ENCODE results near the gene DCC. TPM values are rescaled to one million over a fixed set of nuclear protein-coding genes. Genes with fewer than 3 reads are reported as not detected.

DCC gene
- polyA plus RNA-seq, 1 of the 3 experiments (the other 2 are of a cell fraction), result 0.20 TPM

GRCh38 chr18:52468496-52468895 is 128.5 kb downstream of the DCC start:
- ChIA-PET CTCF (no interaction called here), POLR2A (no interaction called here)
- no peaks in the 10 kb centered on the region for H3K9me3 ChIP-seq
- H3K9me2 ChIP-seq, result no peaks in the 10 kb centered on the region
- H3F3A ChIP-seq (replicated peaks; ENCODE audit: insufficient read depth), result no peaks in the 10 kb centered on the region
- H3K9ac ChIP-seq, result no peak overlapping the region
- no peak for DNase-seq
- H3K79me2 ChIP-seq (ENCODE audit: insufficient read depth), result no peaks in the 10 kb centered on the region
- WGBS (ENCODE audit: low lambda C conversion rate), result 25% methylated on average over 1 of the region's 1 CpG
- no peak overlapping the region for H2AFZ ChIP-seq (ENCODE audit: low read depth)
- no peak overlapping the region for H3K27ac ChIP-seq (ENCODE audit: low read depth in 2 of 2, low read length in 1 of 2)
- H3K27me3 ChIP-seq (ENCODE audit: insufficient read depth), result no peaks in the 10 kb centered on the region
- H3K36me3 ChIP-seq (replicated peaks in 1 of 2; ENCODE audit: control insufficient read depth in 1 of 2, insufficient read depth in 2 of 2, low read length in 1 of 2), result no peaks in the 10 kb centered on the region
- no peak overlapping the region for H3K4me2 ChIP-seq
- no peak overlapping the region for H3K4me3 ChIP-seq (ENCODE audit: low read depth in 2 of 2, low read length in 1 of 2)
- no peaks in the 10 kb centered on the region for H3K4me1 ChIP-seq (ENCODE audit: control insufficient read depth in 1 of 2, insufficient read depth in 2 of 2, low read depth in 1 of 2, low read length in 1 of 2)
- no peaks in the 10 kb centered on the region for H4K20me1 ChIP-seq (ENCODE audit: insufficient read depth)
- TF ChIP-seq EP300 (IDR thresholded peaks at IDR 0.05; ENCODE audit: borderline replicate concordance in 1 of 2, low read depth in 1 of 2, low read length in 1 of 2) (no peak), TCF12 (IDR thresholded peaks at IDR 0.05) (no peak), CHD2 (IDR thresholded peaks at IDR 0.05; ENCODE audit: low read length, partially characterized antibody) (no peak), TEAD4 (IDR thresholded peaks at IDR 0.05; ENCODE audit: borderline replicate concordance, insufficient read depth) (no peak), RCOR1 (IDR thresholded peaks at IDR 0.05; ENCODE audit: low read length) (no peak), NFIC (IDR thresholded peaks at IDR 0.05; ENCODE audit: borderline replicate concordance) (no peak), YY1 (IDR thresholded peaks at IDR 0.05; ENCODE audit: low read depth) (no peak), ELF1 (IDR thresholded peaks at IDR 0.05) (no peak), MXI1 (IDR thresholded peaks at IDR 0.05; ENCODE audit: low read depth, low read length) (no peak), PBX3 (IDR thresholded peaks at IDR 0.05) (no peak)

GRCh38 chr18:52475325-52475724 is 135.3 kb downstream of the DCC start:
- CTCF ChIA-PET, result interaction anchor here (0.9 to 1.1 kb wide), 2 partner anchors 20 to 186 kb away, joined by 3 to 5 read pairs; no protein-coding TSS in a partner anchor
- no peak overlapping the region for H3K27ac ChIP-seq (ENCODE audit: low read depth in 2 of 2, low read length in 1 of 2)
- POLR2A ChIA-PET, result no interaction called here
- DNase-seq, result no peak
- no peak overlapping the region for H3K4me2 ChIP-seq
- no peaks in the 10 kb centered on the region for H3K79me2 ChIP-seq (ENCODE audit: insufficient read depth)
- no peaks in the 10 kb centered on the region for H3F3A ChIP-seq (replicated peaks; ENCODE audit: insufficient read depth)
- no peaks in the 10 kb centered on the region; a peak in 1 of 4 replicates for H3K4me1 ChIP-seq (ENCODE audit: control insufficient read depth in 1 of 2, insufficient read depth in 2 of 2, low read depth in 1 of 2, low read length in 1 of 2)
- no peak overlapping the region for H3K4me3 ChIP-seq (ENCODE audit: low read depth in 2 of 2, low read length in 1 of 2)
- WGBS (ENCODE audit: low lambda C conversion rate), result 24% methylated on average over 3 of the region's 3 CpGs
- no peak overlapping the region for H2AFZ ChIP-seq (ENCODE audit: low read depth)
- H3K9ac ChIP-seq, result no peak overlapping the region
- H3K9me2 ChIP-seq, result no peaks in the 10 kb centered on the region
- H3K9me3 ChIP-seq, result no peaks in the 10 kb centered on the region
- no peak for TF ChIP-seq TEAD4 (IDR thresholded peaks at IDR 0.05; ENCODE audit: borderline replicate concordance, insufficient read depth)
- TF ChIP-seq MXI1 (IDR thresholded peaks at IDR 0.05; ENCODE audit: low read depth, low read length), result no peak
- TF ChIP-seq SIN3A (IDR thresholded peaks at IDR 0.05; ENCODE audit: borderline replicate concordance, low read depth, low read length), result no peak
- no peak for TF ChIP-seq TCF12 (IDR thresholded peaks at IDR 0.05)
- TF ChIP-seq, protein P1, sequence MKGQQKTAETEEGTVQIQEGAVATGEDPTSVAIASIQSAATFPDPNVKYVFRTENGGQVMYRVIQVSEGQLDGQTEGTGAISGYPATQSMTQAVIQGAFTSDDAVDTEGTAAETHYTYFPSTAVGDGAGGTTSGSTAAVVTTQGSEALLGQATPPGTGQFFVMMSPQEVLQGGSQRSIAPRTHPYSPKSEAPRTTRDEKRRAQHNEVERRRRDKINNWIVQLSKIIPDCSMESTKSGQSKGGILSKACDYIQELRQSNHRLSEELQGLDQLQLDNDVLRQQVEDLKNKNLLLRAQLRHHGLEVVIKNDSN (IDR thresholded peaks at IDR 0.05; ENCODE audit: borderline replicate concordance, low read depth), result no peak
- no peak for TF ChIP-seq RCOR1 (IDR thresholded peaks at IDR 0.05; ENCODE audit: low read length)
- TF ChIP-seq CHD2 (IDR thresholded peaks at IDR 0.05; ENCODE audit: low read length, partially characterized antibody), result no peak
- H4K20me1 ChIP-seq (ENCODE audit: insufficient read depth), result no peaks in the 10 kb centered on the region
- no peaks in the 10 kb centered on the region for H3K36me3 ChIP-seq (replicated peaks in 1 of 2; ENCODE audit: control insufficient read depth in 1 of 2, insufficient read depth in 2 of 2, low read length in 1 of 2)
- no peaks in the 10 kb centered on the region for H3K27me3 ChIP-seq (ENCODE audit: insufficient read depth)
